ENCODE data around the gene ATP7B.

The ATP7B gene

GRCh38 chr13:51961493-51962403 lies 49.5 kb downstream of the ATP7B start:
- no peak for DNase-seq (ENCODE audit: low read depth, low spot score)
- H3K36me3 ChIP-seq (ENCODE audit: control insufficient read depth, insufficient read depth, low read length): no peaks in the 10 kb centered on the region
- WGBS (ENCODE audit: insufficient coverage, insufficient read length): no CpG with 5 or more reads among the region's 5 CpGs

GRCh38 chr13:51960766-51961165 lies 50.5 kb downstream of the ATP7B start:
- DNase-seq (ENCODE audit: low read depth, low spot score): no peak
- no peaks in the 10 kb centered on the region for H3K36me3 ChIP-seq (ENCODE audit: control insufficient read depth, insufficient read depth, low read length)
- H3K27ac ChIP-seq (ENCODE audit: low read length): no peak overlapping the region
- no peak overlapping the region for H3K4me3 ChIP-seq (ENCODE audit: low read length)
- H3K4me1 ChIP-seq (ENCODE audit: control insufficient read depth, insufficient read depth, low read length): no peaks in the 10 kb centered on the region
- no peaks in the 10 kb centered on the region for H3K9me3 ChIP-seq (ENCODE audit: control insufficient read depth, insufficient read depth, low read length)
- no CpG with 5 or more reads among the region's 4 CpGs for WGBS (ENCODE audit: insufficient coverage, insufficient read length)
- H3K27me3 ChIP-seq (ENCODE audit: control insufficient read depth, insufficient read depth, low read length): no peaks in the 10 kb centered on the region

More at GRCh38 chr13:51961493-51962403, 49.5 kb downstream of the ATP7B start:
- no peak overlapping the region for H3K4me3 ChIP-seq (ENCODE audit: low read length)
- H3K4me1 ChIP-seq (ENCODE audit: control insufficient read depth, insufficient read depth, low read length): no peaks in the 10 kb centered on the region
- H3K27ac ChIP-seq (ENCODE audit: low read length): no peak overlapping the region
- no peaks in the 10 kb centered on the region for H3K9me3 ChIP-seq (ENCODE audit: control insufficient read depth, insufficient read depth, low read length)
- no peaks in the 10 kb centered on the region for H3K27me3 ChIP-seq (ENCODE audit: control insufficient read depth, insufficient read depth, low read length)

- Histone ChIP-seq H3K4me1 (ENCODE audit: control insufficient read depth, insufficient read depth, low read length) (no peaks in the 10 kb centered on the region), H3K27ac (ENCODE audit: low read length) (no peak overlapping the region), H3K27me3 (ENCODE audit: control insufficient read depth, insufficient read depth, low read length) (no peaks in the 10 kb centered on the region), H3K9me3 (ENCODE audit: control insufficient read depth, insufficient read depth, low read length) (no peaks in the 10 kb centered on the region), H3K36me3 (ENCODE audit: control insufficient read depth, insufficient read depth, low read length) (no peaks in the 10 kb centered on the region), H3K4me3 (ENCODE audit: low read length) (no peak overlapping the region)
- DNase-seq (ENCODE audit: low read depth, low spot score): no peak
- WGBS (ENCODE audit: insufficient coverage, insufficient read length): no CpG with 5 or more reads among the region's 3 CpGs
These were observed 51.5 kb downstream of the ATP7B start for GRCh38 chr13:51959773-51960172.

GRCh38 chr13:51958217-51958547 lies 53.1 kb downstream of the ATP7B start:
- no CpG with 5 or more reads among the region's 8 CpGs for WGBS (ENCODE audit: insufficient coverage, insufficient read length)
- DNase-seq (ENCODE audit: low read depth, low spot score): no peak
- Histone ChIP-seq H3K4me3 (ENCODE audit: low read length) (no peak overlapping the region), H3K27ac (ENCODE audit: low read length) (no peak overlapping the region), H3K27me3 (ENCODE audit: control insufficient read depth, insufficient read depth, low read length) (no peaks in the 10 kb centered on the region), H3K36me3 (ENCODE audit: control insufficient read depth, insufficient read depth, low read length) (no peaks in the 10 kb centered on the region), H3K4me1 (ENCODE audit: control insufficient read depth, insufficient read depth, low read length) (no peaks in the 10 kb centered on the region), H3K9me3 (ENCODE audit: control insufficient read depth, insufficient read depth, low read length) (no peaks in the 10 kb centered on the region)

GRCh38 chr13:51957377-51958216 lies 53.7 kb downstream of the ATP7B start:
- no peak overlapping the region for H3K4me3 ChIP-seq (ENCODE audit: low read length)
- WGBS (ENCODE audit: insufficient coverage, insufficient read length): no CpG with 5 or more reads among the region's 9 CpGs
- no peaks in the 10 kb centered on the region for H3K36me3 ChIP-seq (ENCODE audit: control insufficient read depth, insufficient read depth, low read length)
- no peak for DNase-seq (ENCODE audit: low read depth, low spot score)
- H3K27ac ChIP-seq (ENCODE audit: low read length): no peak overlapping the region
- no peaks in the 10 kb centered on the region for H3K9me3 ChIP-seq (ENCODE audit: control insufficient read depth, insufficient read depth, low read length)
- no peaks in the 10 kb centered on the region for H3K27me3 ChIP-seq (ENCODE audit: control insufficient read depth, insufficient read depth, low read length)
- H3K4me1 ChIP-seq (ENCODE audit: control insufficient read depth, insufficient read depth, low read length): no peaks in the 10 kb centered on the region

- no peaks in the 10 kb centered on the region for H3K36me3 ChIP-seq (ENCODE audit: control insufficient read depth, insufficient read depth, low read length)
- DNase-seq (ENCODE audit: low read depth, low spot score): no peak
- no peaks in the 10 kb centered on the region for H3K27me3 ChIP-seq (ENCODE audit: control insufficient read depth, insufficient read depth, low read length)
- no peaks in the 10 kb centered on the region for H3K9me3 ChIP-seq (ENCODE audit: control insufficient read depth, insufficient read depth, low read length)
- no peak overlapping the region for H3K4me3 ChIP-seq (ENCODE audit: low read length)
- no peaks in the 10 kb centered on the region for H3K4me1 ChIP-seq (ENCODE audit: control insufficient read depth, insufficient read depth, low read length)
- no peak overlapping the region for H3K27ac ChIP-seq (ENCODE audit: low read length)
These were observed 54.5 kb downstream of the ATP7B start for GRCh38 chr13:51956717-51957116.

- Histone ChIP-seq H3K36me3 (ENCODE audit: control insufficient read depth, insufficient read depth, low read length) (no peaks in the 10 kb centered on the region), H3K27ac (ENCODE audit: low read length) (no peak overlapping the region), H3K9me3 (ENCODE audit: control insufficient read depth, insufficient read depth, low read length) (no peaks in the 10 kb centered on the region), H3K4me1 (ENCODE audit: control insufficient read depth, insufficient read depth, low read length) (no peaks in the 10 kb centered on the region), H3K27me3 (ENCODE audit: control insufficient read depth, insufficient read depth, low read length) (no peaks in the 10 kb centered on the region), H3K4me3 (ENCODE audit: low read length) (no peak overlapping the region)
- no peak for DNase-seq (ENCODE audit: low read depth, low spot score)
- no CpG with 5 or more reads among the region's 16 CpGs for WGBS (ENCODE audit: insufficient coverage, insufficient read length)
These were observed 55.2 kb downstream of the ATP7B start for GRCh38 chr13:51955816-51956603.

GRCh38 chr13:51955281-51955771 lies 55.9 kb downstream of the ATP7B start:
- Histone ChIP-seq H3K4me3 (ENCODE audit: low read length) (no peak overlapping the region), H3K4me1 (ENCODE audit: control insufficient read depth, insufficient read depth, low read length) (no peaks in the 10 kb centered on the region), H3K27me3 (ENCODE audit: control insufficient read depth, insufficient read depth, low read length) (no peaks in the 10 kb centered on the region; the same call in 1 of the 2 replicates), H3K36me3 (ENCODE audit: control insufficient read depth, insufficient read depth, low read length) (no peaks in the 10 kb centered on the region), H3K9me3 (ENCODE audit: control insufficient read depth, insufficient read depth, low read length) (no peaks in the 10 kb centered on the region), H3K27ac (ENCODE audit: low read length) (no peak overlapping the region)
- no peak for DNase-seq (ENCODE audit: low read depth, low spot score)
- no CpG with 5 or more reads among the region's 15 CpGs for WGBS (ENCODE audit: insufficient coverage, insufficient read length)

- Histone ChIP-seq H3K36me3 (ENCODE audit: control insufficient read depth, insufficient read depth, low read length) (no peaks in the 10 kb centered on the region), H3K27me3 (ENCODE audit: control insufficient read depth, insufficient read depth, low read length) (no peaks in the 10 kb centered on the region; the same call in 1 of the 2 replicates), H3K4me3 (ENCODE audit: low read length) (no peak overlapping the region), H3K27ac (ENCODE audit: low read length) (no peak overlapping the region), H3K9me3 (ENCODE audit: control insufficient read depth, insufficient read depth, low read length) (no peaks in the 10 kb centered on the region), H3K4me1 (ENCODE audit: control insufficient read depth, insufficient read depth, low read length) (no peaks in the 10 kb centered on the region)
- WGBS (ENCODE audit: insufficient coverage, insufficient read length): no CpG with 5 or more reads among the region's 3 CpGs
- DNase-seq (ENCODE audit: low read depth, low spot score): no peak
These were observed 57.7 kb downstream of the ATP7B start for GRCh38 chr13:51953347-51954195.
